ENCODE data around the gene MCRIP2. TPM values are rescaled to one million over a fixed set of nuclear protein-coding genes. Genes with fewer than 3 reads are reported as not detected.

MCRIP2 gene
- total and polyA plus RNA-seq, 2 of the 8 experiments (the other 6 are each of a cell fraction or from before 2014, with no cell fraction given) = 45.4 to 75.5 TPM

- DNase-seq (ENCODE audit: low read depth in 1 of 2, low spot score in 2 of 2) (no peak), FAIRE-seq (no peak)
- Histone ChIP-seq H3K14ac (ENCODE audit: insufficient read length) (no peak overlapping the region), H2BK120ac (replicated peaks; ENCODE audit: low read depth, low read length) (no peak overlapping the region), H3K27me3 (replicated peaks in 1 of 4; ENCODE audit: control insufficient read depth in 3 of 4, extremely low read depth in 1 of 4, insufficient read depth in 3 of 4, low read length in 3 of 4) (peaks cover 0 to 21% (median 12%) of the 10 kb centered on the region in 4 experiments; a peak in 5 of 7 replicates), H3K4me3 (ENCODE audit: extremely low read depth in 1 of 4, insufficient read depth in 2 of 4, low read depth in 3 of 4, low read length in 4 of 4) (no peak overlapping the region), H3K36me3 (ENCODE audit: control insufficient read depth in 2 of 4, insufficient read depth in 4 of 4, low read length in 3 of 4) (peaks cover 0 to 3% (median under 1%) of the 10 kb centered on the region in 4 experiments; a peak in 2 of 8 replicates), H3K79me2 (ENCODE audit: control insufficient read depth in 1 of 2, insufficient read depth in 2 of 2, low read length in 2 of 2) (peaks cover 0 to 16% of the 10 kb centered on the region in 2 experiments; a peak in 3 of 4 replicates), H2AK5ac (ENCODE audit: low read depth, low read length) (no peak overlapping the region), H2AFZ (ENCODE audit: low read length) (no peak overlapping the region), H3K4me2 (ENCODE audit: insufficient read depth in 1 of 2, low read depth in 2 of 2, low read length in 2 of 2) (no peak overlapping the region), H4K91ac (replicated peaks; ENCODE audit: insufficient read length, low read length) (no peak overlapping the region), H2BK12ac (ENCODE audit: low read depth, low read length) (no peak overlapping the region), H3K27ac (ENCODE audit: low read depth, low read length) (no peak overlapping the region), H3K79me1 (ENCODE audit: low read depth, low read length) (peaks cover 18% of the 10 kb centered on the region; the same call in 1 of the 2 replicates), H2BK20ac (ENCODE audit: low read length) (no peak overlapping the region), H3K56ac (replicated peaks; ENCODE audit: insufficient read length, low read depth, low read length) (no peak overlapping the region), H4K20me1 (replicated peaks in 1 of 2; ENCODE audit: control insufficient read depth in 1 of 2, insufficient read depth in 2 of 2, low read length in 2 of 2) (peaks cover 24 to 38% of the 10 kb centered on the region in 2 experiments), H3K9me3 (ENCODE audit: insufficient read depth in 2 of 2, low read depth in 1 of 2, low read length in 1 of 2) (peaks cover 0 to 4% of the 10 kb centered on the region in 2 experiments; a peak in 1 of 4 replicates), H2BK15ac (ENCODE audit: low read length) (no peak overlapping the region), H3K4me1 (replicated peaks in 1 of 4; ENCODE audit: control insufficient read depth in 3 of 4, insufficient read depth in 4 of 4, low read length in 3 of 4) (peaks cover 0 to 8% (median 4%) of the 10 kb centered on the region in 4 experiments; a peak in 4 of 7 replicates), H3K23me2 (ENCODE audit: low read depth, low read length) (peaks cover 7% of the 10 kb centered on the region), H2BK5ac (ENCODE audit: low read depth, low read length) (no peak overlapping the region), H3K4ac (replicated peaks; ENCODE audit: insufficient read length, low read depth, low read length) (no peak overlapping the region), H4K8ac (ENCODE audit: extremely low read depth, insufficient read depth, low read length) (no peak overlapping the region), H3K18ac (ENCODE audit: extremely low read depth, low read length) (no peak overlapping the region), H3K23ac (ENCODE audit: insufficient read length) (no peak overlapping the region), H3K9ac (replicated peaks in 1 of 4; ENCODE audit: extremely low read depth in 1 of 4, low read depth in 3 of 4, low read length in 3 of 4) (no peak overlapping the region), H4K5ac (ENCODE audit: insufficient read length, low read depth, low read length) (no peak overlapping the region)
- ChIA-PET POLR2A (ENCODE audit: partially characterized antibody) (interaction anchor here (1.6 to 2.6 kb wide), 2 partner anchors 9 to 16 kb away, joined by 3 to 8 read pairs; no protein-coding TSS in a partner anchor), CTCF (ENCODE audit: partially characterized antibody) (interaction anchor here (1.3 to 4.2 kb wide), 4 partner anchors 10 to 48 kb away, joined by 3 to 22 read pairs (median 6); no protein-coding TSS in a partner anchor)
- TF ChIP-seq BACH1 (IDR thresholded peaks at IDR 0.05; ENCODE audit: low read length) = no peak
- TF ChIP-seq TCF12 (IDR thresholded peaks at IDR 0.05; ENCODE audit: low read depth, low read length) = no peak
- no peak for TF ChIP-seq TEAD4 (IDR thresholded peaks at IDR 0.05; ENCODE audit: low read depth, low read length)
- TF ChIP-seq USF2 (IDR thresholded peaks at IDR 0.05; ENCODE audit: low read length) = no peak
- no peak for TF ChIP-seq TAF7 (optimal IDR thresholded peaks at IDR 0.05; ENCODE audit: borderline replicate concordance, low read depth, low read length)
- no peak for TF ChIP-seq TAF1 (IDR thresholded peaks at IDR 0.05; ENCODE audit: low read depth, low read length)
- 86% methylated on average over 14 of the region's 18 CpGs; no CpG with 5 or more reads in 1 of the 2 experiments for WGBS, 2 experiments (ENCODE audit: extremely low coverage in 1 of 2, insufficient coverage in 1 of 2, insufficient read length in 1 of 2, insufficient replicate concordance in 2 of 2, low coverage in 1 of 2, low lambda C conversion rate in 2 of 2, missing lambda C conversion rate in 1 of 2)
These were observed 46.5 kb upstream of the MCRIP2 start for GRCh38 chr16:595094-595528.

All from H1 (cell line).